GM20000 (cell line): Measurements from ENCODE around the gene SIX6.
A peak's percentile ranks its signal among the peaks of the same experiment; 100 is the strongest.

Experiments used
- DNase-seq: peaks from one replicate; pipeline ENCODE4 v3.0.0; 2012; ENCODE audit warnings: low spot score
- TF ChIP-seq, protein P1 (sequence below): IDR thresholded peaks from 2 replicates; pipeline ENCODE4 v1.5.1; 2012; ENCODE audit warnings: mild to moderate bottlenecking, control low read depth; ENCODE audit errors: extremely low read depth, missing control alignments

Gene SIX6

DNA sequence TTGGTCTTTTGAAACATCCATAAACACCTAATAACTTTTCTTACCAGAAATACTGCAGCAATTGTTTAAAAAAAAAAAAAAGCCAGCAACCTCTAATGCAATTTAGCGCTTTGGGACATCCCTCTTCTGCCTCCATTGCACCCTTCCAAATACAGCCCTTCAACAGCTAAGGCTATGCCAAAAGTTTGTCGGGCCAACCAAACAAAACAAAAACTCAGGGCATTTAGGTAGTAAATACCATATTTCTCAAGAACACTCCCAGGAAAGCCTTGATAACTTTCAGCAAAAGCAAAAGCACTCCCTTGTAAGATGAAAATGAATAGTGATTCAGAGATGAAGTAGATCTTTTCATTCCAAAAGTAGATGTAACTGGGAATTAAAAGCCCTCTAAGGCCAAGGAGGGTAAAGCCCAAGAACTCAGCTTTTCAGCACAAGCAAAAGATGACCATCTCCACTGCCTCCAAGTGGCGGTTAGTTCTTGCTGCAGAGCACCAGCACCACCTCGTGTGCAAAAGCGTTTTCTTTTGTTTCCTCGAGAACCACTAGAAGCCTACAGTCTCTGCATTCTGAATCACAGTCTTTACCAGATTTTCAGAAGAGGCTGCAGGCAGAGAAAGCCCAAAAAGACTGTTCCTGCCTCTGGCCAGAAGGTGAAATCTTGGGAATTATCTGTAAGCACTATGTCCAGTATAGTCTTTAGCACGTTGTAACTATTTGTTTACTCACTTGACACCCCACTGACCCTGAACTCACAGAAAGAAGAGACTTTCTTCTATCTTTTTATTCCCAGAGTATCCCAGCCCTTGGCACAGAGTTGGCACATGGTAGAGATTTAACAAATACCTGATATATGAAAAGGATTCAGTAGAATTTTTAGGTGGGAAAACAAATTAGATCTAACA is 53.1 kb downstream of the SIX6 start:
- DNase-seq: peak; percentile 45
- TF ChIP-seq, protein P1, sequence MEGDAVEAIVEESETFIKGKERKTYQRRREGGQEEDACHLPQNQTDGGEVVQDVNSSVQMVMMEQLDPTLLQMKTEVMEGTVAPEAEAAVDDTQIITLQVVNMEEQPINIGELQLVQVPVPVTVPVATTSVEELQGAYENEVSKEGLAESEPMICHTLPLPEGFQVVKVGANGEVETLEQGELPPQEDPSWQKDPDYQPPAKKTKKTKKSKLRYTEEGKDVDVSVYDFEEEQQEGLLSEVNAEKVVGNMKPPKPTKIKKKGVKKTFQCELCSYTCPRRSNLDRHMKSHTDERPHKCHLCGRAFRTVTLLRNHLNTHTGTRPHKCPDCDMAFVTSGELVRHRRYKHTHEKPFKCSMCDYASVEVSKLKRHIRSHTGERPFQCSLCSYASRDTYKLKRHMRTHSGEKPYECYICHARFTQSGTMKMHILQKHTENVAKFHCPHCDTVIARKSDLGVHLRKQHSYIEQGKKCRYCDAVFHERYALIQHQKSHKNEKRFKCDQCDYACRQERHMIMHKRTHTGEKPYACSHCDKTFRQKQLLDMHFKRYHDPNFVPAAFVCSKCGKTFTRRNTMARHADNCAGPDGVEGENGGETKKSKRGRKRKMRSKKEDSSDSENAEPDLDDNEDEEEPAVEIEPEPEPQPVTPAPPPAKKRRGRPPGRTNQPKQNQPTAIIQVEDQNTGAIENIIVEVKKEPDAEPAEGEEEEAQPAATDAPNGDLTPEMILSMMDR: peak; percentile 70
